Measurements from ENCODE around the gene SUPT4H1.

Gene SUPT4H1

DNA sequence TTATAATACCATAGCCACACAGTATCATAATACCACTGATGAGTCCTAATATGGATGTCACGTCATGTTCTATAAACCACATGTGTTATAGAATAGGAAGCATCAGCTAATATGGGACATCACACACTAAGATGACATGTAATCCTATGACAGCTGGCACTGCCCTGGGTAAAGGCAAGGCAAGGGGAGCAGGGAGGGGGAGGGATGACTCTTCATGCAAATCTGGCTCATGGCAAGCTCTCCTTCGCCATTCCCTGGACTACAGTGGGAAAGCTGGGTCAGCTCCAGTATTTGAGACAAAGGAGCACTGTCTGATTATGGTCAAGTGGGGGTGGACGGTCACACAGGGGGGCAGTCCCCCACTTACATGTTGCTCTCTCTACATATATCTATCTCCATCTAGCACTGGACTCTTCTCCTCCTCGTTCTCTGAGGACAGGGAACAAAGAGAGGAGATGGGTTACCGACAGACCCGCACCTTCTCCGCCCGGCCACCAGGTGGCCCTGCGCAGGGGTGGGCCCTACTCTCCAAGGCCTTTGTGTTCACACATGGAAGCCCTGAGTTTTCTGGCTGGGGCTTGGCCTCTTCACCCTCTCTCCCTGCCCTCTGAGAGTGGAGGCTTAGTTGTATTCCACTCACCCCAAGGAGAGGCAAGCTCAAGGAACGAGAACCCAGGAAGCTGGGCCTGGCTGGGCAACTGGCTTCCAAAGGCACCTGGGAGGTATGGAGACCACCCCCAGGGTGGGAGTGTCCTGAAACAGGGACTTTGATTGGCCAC is 47.8 kb downstream of the SUPT4H1 start:
- H3K27ac ChIP-seq (ENCODE audit: poor library complexity, severe bottlenecking) = no peak overlapping the region
- no peak overlapping the region for H3K4me3 ChIP-seq (ENCODE audit: severe bottlenecking)
- H3K36me3 ChIP-seq (ENCODE audit: low read depth) = no peaks in the 10 kb centered on the region
- no peak for DNase-seq (ENCODE audit: low spot score)
- H3K27me3 ChIP-seq (ENCODE audit: insufficient read depth, poor library complexity, severe bottlenecking) = peaks cover 1% of the 10 kb centered on the region
- no peaks in the 10 kb centered on the region for H3K9me3 ChIP-seq (ENCODE audit: severe bottlenecking)
- peak; percentile 73 for ATAC-seq (ENCODE audit: low read depth)
- no peaks in the 10 kb centered on the region for H3K4me1 ChIP-seq (ENCODE audit: insufficient read depth, poor library complexity, severe bottlenecking)
- TF ChIP-seq, protein P1, sequence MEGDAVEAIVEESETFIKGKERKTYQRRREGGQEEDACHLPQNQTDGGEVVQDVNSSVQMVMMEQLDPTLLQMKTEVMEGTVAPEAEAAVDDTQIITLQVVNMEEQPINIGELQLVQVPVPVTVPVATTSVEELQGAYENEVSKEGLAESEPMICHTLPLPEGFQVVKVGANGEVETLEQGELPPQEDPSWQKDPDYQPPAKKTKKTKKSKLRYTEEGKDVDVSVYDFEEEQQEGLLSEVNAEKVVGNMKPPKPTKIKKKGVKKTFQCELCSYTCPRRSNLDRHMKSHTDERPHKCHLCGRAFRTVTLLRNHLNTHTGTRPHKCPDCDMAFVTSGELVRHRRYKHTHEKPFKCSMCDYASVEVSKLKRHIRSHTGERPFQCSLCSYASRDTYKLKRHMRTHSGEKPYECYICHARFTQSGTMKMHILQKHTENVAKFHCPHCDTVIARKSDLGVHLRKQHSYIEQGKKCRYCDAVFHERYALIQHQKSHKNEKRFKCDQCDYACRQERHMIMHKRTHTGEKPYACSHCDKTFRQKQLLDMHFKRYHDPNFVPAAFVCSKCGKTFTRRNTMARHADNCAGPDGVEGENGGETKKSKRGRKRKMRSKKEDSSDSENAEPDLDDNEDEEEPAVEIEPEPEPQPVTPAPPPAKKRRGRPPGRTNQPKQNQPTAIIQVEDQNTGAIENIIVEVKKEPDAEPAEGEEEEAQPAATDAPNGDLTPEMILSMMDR (IDR thresholded peaks at IDR 0.05; ENCODE audit: poor library complexity, severe bottlenecking) = peak; percentile 73

DNA sequence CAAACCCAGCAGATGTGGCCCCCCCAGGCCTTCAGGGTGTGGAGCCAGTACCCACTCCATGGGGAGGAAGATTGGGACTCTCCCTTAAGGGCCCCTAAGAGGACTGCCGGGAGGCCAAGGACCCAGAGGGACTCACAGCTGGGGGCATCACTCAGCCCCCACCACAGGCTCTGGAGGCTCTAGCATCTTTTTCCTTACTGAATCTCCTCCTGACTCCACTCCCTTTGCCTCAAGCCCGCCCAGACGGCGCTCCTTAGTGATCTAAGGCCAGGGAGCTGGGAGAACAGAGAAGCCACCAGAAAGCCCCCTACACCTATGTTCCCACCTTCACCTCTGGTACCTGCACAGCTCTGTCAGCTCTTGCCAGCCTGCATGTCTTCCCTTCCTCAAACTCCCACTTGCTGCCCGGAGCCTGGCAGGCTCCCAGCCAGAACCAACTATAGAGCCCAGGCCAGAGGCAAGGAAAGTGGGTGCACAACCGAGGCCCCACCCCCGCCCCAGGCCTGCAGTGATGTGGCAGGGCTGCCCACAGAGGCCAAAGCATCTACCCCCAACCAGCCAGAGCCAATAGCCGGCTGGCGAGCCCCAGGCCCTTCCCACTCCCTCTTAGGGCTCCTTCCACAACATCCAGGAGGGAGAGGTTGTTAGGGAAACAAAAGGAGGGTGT is 48.9 kb downstream of the SUPT4H1 start:
- no peak for ATAC-seq (ENCODE audit: low read depth)
- H3K27me3 ChIP-seq (ENCODE audit: insufficient read depth, poor library complexity, severe bottlenecking) = peaks cover 3% of the 10 kb centered on the region
- H3K27ac ChIP-seq (ENCODE audit: poor library complexity, severe bottlenecking) = no peak overlapping the region
- DNase-seq (ENCODE audit: low spot score) = no peak
- H3K36me3 ChIP-seq (ENCODE audit: low read depth) = no peaks in the 10 kb centered on the region
- H3K4me3 ChIP-seq (ENCODE audit: severe bottlenecking) = no peak overlapping the region
- TF ChIP-seq, protein P1 (IDR thresholded peaks at IDR 0.05; ENCODE audit: poor library complexity, severe bottlenecking) = no peak
- H3K9me3 ChIP-seq (ENCODE audit: severe bottlenecking) = no peaks in the 10 kb centered on the region
- H3K4me1 ChIP-seq (ENCODE audit: insufficient read depth, poor library complexity, severe bottlenecking) = no peaks in the 10 kb centered on the region

DNA sequence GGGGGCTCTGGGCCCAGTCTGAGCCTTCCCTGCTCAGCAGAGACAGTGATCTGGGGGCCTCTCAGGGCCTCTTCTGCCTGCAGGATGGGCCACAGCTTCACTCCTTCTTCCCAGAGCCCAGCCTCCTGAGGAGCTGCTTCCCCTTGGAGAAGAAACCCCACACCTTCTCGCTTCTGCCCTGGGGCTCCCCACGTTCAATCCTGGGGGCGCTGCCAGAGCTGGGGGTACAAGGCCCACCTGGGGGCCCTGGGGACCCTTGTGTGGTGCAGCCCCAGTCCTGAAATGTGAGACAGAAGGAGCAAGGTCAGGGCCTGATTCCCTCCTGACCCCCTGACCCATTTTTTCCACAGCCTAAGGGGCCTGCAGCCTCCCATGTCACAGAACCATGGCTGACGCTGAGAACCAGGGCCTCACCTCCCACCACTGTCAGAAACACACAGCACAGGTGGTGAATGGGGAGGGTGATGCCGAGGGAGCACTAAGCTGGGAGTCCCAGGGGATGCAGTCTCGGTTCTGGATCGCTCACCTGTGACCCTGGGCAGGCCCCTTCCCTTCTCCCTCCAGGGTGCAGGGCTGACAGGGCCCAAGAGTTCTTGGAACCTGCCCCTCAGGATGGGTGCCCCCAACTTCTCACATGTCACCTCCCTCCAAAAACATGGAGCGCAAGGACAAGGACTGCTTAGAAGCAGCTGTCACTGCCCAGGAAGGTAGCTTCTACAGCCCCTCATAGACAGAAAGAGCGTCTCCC is 49.7 kb downstream of the SUPT4H1 start:
- no peaks in the 10 kb centered on the region for H3K4me1 ChIP-seq (ENCODE audit: insufficient read depth, poor library complexity, severe bottlenecking)
- ATAC-seq (ENCODE audit: low read depth) = no peak
- H3K27me3 ChIP-seq (ENCODE audit: insufficient read depth, poor library complexity, severe bottlenecking) = peaks cover 3% of the 10 kb centered on the region

DNA sequence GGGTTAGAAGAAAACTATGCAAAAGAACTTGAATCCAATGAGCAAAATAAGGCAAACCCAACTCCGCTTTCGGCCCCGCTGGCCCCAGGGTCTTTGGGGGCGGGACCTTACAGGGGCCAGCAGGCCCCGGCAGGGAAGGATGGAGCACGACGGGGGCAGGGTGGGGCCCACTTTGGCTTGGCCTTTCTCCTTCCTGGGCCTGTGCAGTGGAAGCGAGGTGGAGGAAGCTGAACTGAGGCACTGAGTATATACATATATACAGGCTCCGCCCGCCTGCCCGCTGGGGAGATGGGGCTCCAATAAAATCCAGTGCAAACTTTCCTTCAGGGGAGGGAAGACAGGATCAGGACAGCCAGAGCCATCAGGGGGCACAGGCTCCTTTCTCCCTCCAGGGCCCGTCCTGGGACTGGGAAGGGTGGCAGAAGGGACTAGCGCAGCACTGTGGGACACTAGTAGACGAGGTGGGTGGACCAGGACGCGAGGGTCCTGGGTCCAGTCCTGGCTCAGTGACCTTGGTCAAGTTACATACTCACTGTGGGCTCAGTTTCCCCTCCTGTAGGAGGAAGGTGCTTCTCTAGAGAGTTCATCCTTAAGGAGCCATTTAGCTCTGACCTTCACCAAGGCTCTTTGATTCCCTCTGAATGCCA is 50.4 kb downstream of the SUPT4H1 start:
- Histone ChIP-seq H3K4me1 (ENCODE audit: insufficient read depth, poor library complexity, severe bottlenecking) (no peaks in the 10 kb centered on the region), H3K27me3 (ENCODE audit: insufficient read depth, poor library complexity, severe bottlenecking) (peaks cover 3% of the 10 kb centered on the region), H3K36me3 (ENCODE audit: low read depth) (no peaks in the 10 kb centered on the region), H3K27ac (ENCODE audit: poor library complexity, severe bottlenecking) (no peak overlapping the region), H3K4me3 (ENCODE audit: severe bottlenecking) (no peak overlapping the region), H3K9me3 (ENCODE audit: severe bottlenecking) (no peaks in the 10 kb centered on the region)
- ATAC-seq (ENCODE audit: low read depth) (no peak), DNase-seq (ENCODE audit: low spot score) (peak; percentile 34)
- TF ChIP-seq, protein P1 (IDR thresholded peaks at IDR 0.05; ENCODE audit: poor library complexity, severe bottlenecking) = no peak

More for the DNA sequence above, 49.7 kb downstream of the SUPT4H1 start:
- H3K4me3 ChIP-seq (ENCODE audit: severe bottlenecking) = no peak overlapping the region
- H3K27ac ChIP-seq (ENCODE audit: poor library complexity, severe bottlenecking) = no peak overlapping the region
- TF ChIP-seq, protein P1 (IDR thresholded peaks at IDR 0.05; ENCODE audit: poor library complexity, severe bottlenecking) = no peak
- H3K36me3 ChIP-seq (ENCODE audit: low read depth) = no peaks in the 10 kb centered on the region
- DNase-seq (ENCODE audit: low spot score) = no peak
- H3K9me3 ChIP-seq (ENCODE audit: severe bottlenecking) = no peaks in the 10 kb centered on the region
